GM12801 (cell line): ENCODE results near the gene DNM1.

Experiments used
- CTCF ChIP-seq: IDR thresholded peaks from one replicate; pipeline ENCODE4 v1.5.1; 2011; ENCODE audit warnings: control low read depth; ENCODE audit not compliant: insufficient read length; ENCODE audit errors: extremely low read depth

Gene DNM1

GRCh38 chr9:128298535-128299482 lies 95.6 kb downstream of the DNM1 start:
- no peak for TF ChIP-seq CTCF

- no peak for TF ChIP-seq CTCF
Observed at GRCh38 chr9:128304136-128304970, 101.2 kb downstream of the DNM1 start.
